ACC112 (cell line): Measurements from ENCODE around the gene SLC22A17.

Experiments used
- H2AFZ ChIP-seq: fragments of 200-600 bp; sonication (generic); one replicate; pipeline ENCODE4 v1.6.0; 2017; ENCODE audit warnings: antibody characterized with exemption, low read length; ENCODE audit not compliant: unreplicated experiment
- H3K27ac ChIP-seq: fragments of 200-600 bp; sonication (generic); 2 replicates; pipeline ENCODE4 v1.5.1; 2014; ENCODE audit warnings: low read depth, mild to moderate bottlenecking, antibody characterized with exemption, low read length, moderate library complexity
- H3K27me3 ChIP-seq: fragments of 200-600 bp; sonication (generic); 2 replicates; pipeline ENCODE4 v1.6.1; 2014; ENCODE audit warnings: mild to moderate bottlenecking, antibody characterized with exemption, low read length, moderate library complexity, mixed read lengths; ENCODE audit not compliant: insufficient read depth
- H3K36me3 ChIP-seq: fragments of 200-600 bp; sonication (generic); 2 replicates; pipeline ENCODE4 v1.6.1; 2016; ENCODE audit warnings: mild to moderate bottlenecking, antibody characterized with exemption, low read length, moderate library complexity, mixed read lengths; ENCODE audit not compliant: insufficient read depth
- H3K4me1 ChIP-seq: fragments of 200-600 bp; sonication (generic); one replicate; pipeline ENCODE4 v1.6.1; 2016; ENCODE audit warnings: low read length, mixed read lengths; ENCODE audit not compliant: insufficient read depth, unreplicated experiment, control insufficient read depth
- H3K4me3 ChIP-seq: fragments of 200-600 bp; sonication (generic); 2 replicates; pipeline ENCODE4 v1.5.1; 2014; ENCODE audit warnings: mild to moderate bottlenecking, low read depth, low read length
- H3K79me2 ChIP-seq: fragments of 200-600 bp; sonication (generic); one replicate; pipeline ENCODE4 v1.6.0; 2016; ENCODE audit warnings: low read length; ENCODE audit not compliant: control insufficient read depth, unreplicated experiment, insufficient read depth

The SLC22A17 gene

GRCh38 chr14:23361320-23361719, 8.6 kb upstream of the SLC22A17 start:
- Histone ChIP-seq H3K27me3 (no peaks in the 10 kb centered on the region), H3K27ac (peak overlapping the region; percentile 74), H3K36me3 (no peaks in the 10 kb centered on the region), H3K79me2 (peaks cover 16% of the 10 kb centered on the region), H3K4me3 (no peak overlapping the region), H3K4me1 (peaks cover 11% of the 10 kb centered on the region), H2AFZ (no peak overlapping the region)

GRCh38 chr14:23360496-23360895, 7.8 kb upstream of the SLC22A17 start:
- Histone ChIP-seq H3K4me1 (peaks cover 11% of the 10 kb centered on the region), H3K4me3 (no peak overlapping the region), H3K79me2 (peaks cover 16% of the 10 kb centered on the region), H3K36me3 (no peaks in the 10 kb centered on the region), H3K27ac (no peak overlapping the region; the same call in 1 of the 2 replicates), H2AFZ (no peak overlapping the region), H3K27me3 (no peaks in the 10 kb centered on the region)

GRCh38 chr14:23359722-23360447, 7.2 kb upstream of the SLC22A17 start:
- Histone ChIP-seq H3K4me1 (peaks cover 11% of the 10 kb centered on the region), H3K79me2 (peaks cover 15% of the 10 kb centered on the region), H3K4me3 (no peak overlapping the region), H3K27me3 (no peaks in the 10 kb centered on the region), H3K36me3 (no peaks in the 10 kb centered on the region), H3K27ac (no peak overlapping the region), H2AFZ (no peak overlapping the region)

- Histone ChIP-seq H3K4me3 (no peak overlapping the region), H3K27me3 (no peaks in the 10 kb centered on the region), H2AFZ (no peak overlapping the region), H3K4me1 (peaks cover 11% of the 10 kb centered on the region), H3K79me2 (peaks cover 8% of the 10 kb centered on the region), H3K27ac (no peak overlapping the region), H3K36me3 (no peaks in the 10 kb centered on the region)
These were observed 6.5 kb upstream of the SLC22A17 start for GRCh38 chr14:23359167-23359626.

- Histone ChIP-seq H3K4me3 (no peak overlapping the region), H3K36me3 (no peaks in the 10 kb centered on the region), H3K27me3 (no peaks in the 10 kb centered on the region), H3K4me1 (peaks cover 8% of the 10 kb centered on the region), H3K79me2 (peaks cover 3% of the 10 kb centered on the region), H3K27ac (no peak overlapping the region), H2AFZ (no peak overlapping the region)
These were observed 6.0 kb upstream of the SLC22A17 start for GRCh38 chr14:23358553-23359166.

- peaks cover 3% of the 10 kb centered on the region for H3K79me2 ChIP-seq
- H3K27ac ChIP-seq, result no peak overlapping the region
- no peaks in the 10 kb centered on the region for H3K27me3 ChIP-seq
- H3K4me1 ChIP-seq, result peaks cover 10% of the 10 kb centered on the region
- no peaks in the 10 kb centered on the region for H3K36me3 ChIP-seq
- H2AFZ ChIP-seq, result no peak overlapping the region
- H3K4me3 ChIP-seq, result no peak overlapping the region
These were observed 5.4 kb upstream of the SLC22A17 start for GRCh38 chr14:23358042-23358441.

- Histone ChIP-seq H3K27ac (no peak overlapping the region), H3K79me2 (peaks cover 3% of the 10 kb centered on the region), H3K4me3 (no peak overlapping the region), H3K4me1 (peaks cover 11% of the 10 kb centered on the region), H2AFZ (no peak overlapping the region), H3K27me3 (no peaks in the 10 kb centered on the region), H3K36me3 (no peaks in the 10 kb centered on the region)
These were observed 4.6 kb upstream of the SLC22A17 start for GRCh38 chr14:23357261-23357660.

GRCh38 chr14:23356662-23357061, 4.0 kb upstream of the SLC22A17 start:
- no peak overlapping the region for H3K27ac ChIP-seq
- no peaks in the 10 kb centered on the region for H3K36me3 ChIP-seq
- peaks cover 6% of the 10 kb centered on the region for H3K4me1 ChIP-seq
- H3K79me2 ChIP-seq, result peaks cover 1% of the 10 kb centered on the region
- no peak overlapping the region for H2AFZ ChIP-seq
- no peak overlapping the region for H3K4me3 ChIP-seq
- H3K27me3 ChIP-seq, result no peaks in the 10 kb centered on the region

- Histone ChIP-seq H3K79me2 (no peaks in the 10 kb centered on the region), H3K4me1 (peaks cover 4% of the 10 kb centered on the region), H3K27me3 (no peaks in the 10 kb centered on the region), H3K4me3 (no peak overlapping the region), H3K27ac (no peak overlapping the region), H2AFZ (no peak overlapping the region), H3K36me3 (no peaks in the 10 kb centered on the region)
These were observed 3.3 kb upstream of the SLC22A17 start for GRCh38 chr14:23355871-23356435.

- peaks cover 4% of the 10 kb centered on the region for H3K4me1 ChIP-seq
- H3K27me3 ChIP-seq, result no peaks in the 10 kb centered on the region
- H3K36me3 ChIP-seq, result no peaks in the 10 kb centered on the region
- no peak overlapping the region for H3K4me3 ChIP-seq
- no peak overlapping the region for H2AFZ ChIP-seq
- no peak overlapping the region for H3K27ac ChIP-seq
- H3K79me2 ChIP-seq, result no peaks in the 10 kb centered on the region
These were observed 2.3 kb upstream of the SLC22A17 start for GRCh38 chr14:23354990-23355389.

GRCh38 chr14:23353433-23353780, 720 bp upstream of the SLC22A17 start:
- H3K4me1 ChIP-seq, result peaks cover 4% of the 10 kb centered on the region
- no peaks in the 10 kb centered on the region for H3K27me3 ChIP-seq
- H3K27ac ChIP-seq, result no peak overlapping the region
- H2AFZ ChIP-seq, result no peak overlapping the region
- peak overlapping the region; percentile 95; the same call in 1 of the 2 replicates for H3K4me3 ChIP-seq
- no peaks in the 10 kb centered on the region for H3K36me3 ChIP-seq
- no peaks in the 10 kb centered on the region for H3K79me2 ChIP-seq
